Panc1 (cell line): ENCODE measurements around the gene LMAN2. TPM values are rescaled to one million over a fixed set of nuclear protein-coding genes. Genes with fewer than 3 reads are reported as not detected.

Experiments used
- ATAC-seq: fragments of 200-7000 bp; cut with Tn5 transposase; 2 replicates; pipeline ENCODE4 v1.9.1; 2020; ENCODE audit warnings: mild to moderate bottlenecking, moderate library complexity
- BruUV-seq: library from RNA; stranded (reverse); fragments of 400-500 nt; replicated peaks from 2 replicates; lab custom pipeline; 2021; lab: Mats Ljungman, UMichigan
- CTCF ChIA-PET: fragments of 300-600 bp; sonication (Branson Sonifier 250); formaldehyde crosslinking; loops from one replicate; lab custom pipeline; 2022; ENCODE audit warnings: antibody characterized with exemption; lab: Charles Lee
- POLR2A ChIA-PET: fragments of 300-600 bp; sonication (Branson Sonifier 250); formaldehyde crosslinking; loops from one replicate; lab custom pipeline; 2022; ENCODE audit warnings: antibody characterized with exemption; lab: Charles Lee
- DNase-seq: peaks from one replicate; pipeline ENCODE4 v3.0.0-alpha.2; 2010; ENCODE audit warnings: low read depth, low spot score
- H3K27ac ChIP-seq: 2 replicates; pipeline ENCODE4 v1.5.1; 2011; ENCODE audit warnings: mild to moderate bottlenecking, low read length, inconsistent platforms
- H3K27me3 ChIP-seq: fragments of 200-500 bp; sonication (Bioruptor generic); 2 replicates; pipeline ENCODE4 v1.6.0; 2014; ENCODE audit warnings: low read length, inconsistent platforms; ENCODE audit not compliant: control insufficient read depth, insufficient read depth
- H3K36me3 ChIP-seq: fragments of 200-500 bp; sonication (Bioruptor generic); 2 replicates; pipeline ENCODE4 v1.5.1; 2014; ENCODE audit warnings: inconsistent platforms, mild to moderate bottlenecking, low read length, moderate library complexity; ENCODE audit not compliant: control insufficient read depth, insufficient read depth
- H3K4me1 ChIP-seq: 2 replicates; pipeline ENCODE4 v1.5.1; 2011; ENCODE audit warnings: inconsistent platforms, mild to moderate bottlenecking, low read length, moderate library complexity; ENCODE audit not compliant: control insufficient read depth, insufficient read depth
- H3K4me3 ChIP-seq, 2 experiments: 2 replicates each; pipeline ENCODE4 v1.5.1; 2011 to 2012; ENCODE audit warnings: low read depth in 2 of 2, low read length in 2 of 2, mild to moderate bottlenecking in 2 of 2, inconsistent platforms in 1 of 2, moderate library complexity in 1 of 2
- H3K9me3 ChIP-seq: fragments of 200-500 bp; sonication (Bioruptor generic); 2 replicates; pipeline ENCODE4 v1.5.1; 2014; ENCODE audit warnings: low read depth, mild to moderate bottlenecking, inconsistent platforms, low read length, moderate library complexity; ENCODE audit not compliant: control insufficient read depth, insufficient read depth
- POLR2AphosphoS5 ChIP-seq: IDR thresholded peaks from 2 replicates; pipeline ENCODE4 v1.6.1; 2012; ENCODE audit warnings: mild to moderate bottlenecking, low read depth, low read length, moderate library complexity
- REST ChIP-seq, 2 experiments: IDR thresholded peaks; 2 replicates each; pipeline ENCODE4 v1.6.1; 2011 to 2012; ENCODE audit warnings: low read depth in 2 of 2, control low read depth in 1 of 2, low read length in 1 of 2, mild to moderate bottlenecking in 1 of 2, moderate library complexity in 1 of 2; ENCODE audit not compliant: insufficient read depth in 1 of 2
- SIN3A ChIP-seq: IDR thresholded peaks from 2 replicates; pipeline ENCODE4 v1.6.1; 2012; ENCODE audit warnings: low read depth, mild to moderate bottlenecking, low read length, moderate library complexity, borderline replicate concordance; ENCODE audit not compliant: insufficient read depth
- TCF7L2 ChIP-seq: IDR thresholded peaks from 2 replicates; pipeline ENCODE4 v1.6.1; 2011; ENCODE audit warnings: mild to moderate bottlenecking, low read depth, low read length, inconsistent platforms
- in situ Hi-C: cut with HindIII; loops from 2 replicates; pipeline ENCODE4 v1.10.0; 2016; ENCODE audit warnings: low sequenced_read_pairs, low pct_unique_long_range_greater_than_20kb
- intact Hi-C: fragments of 100-400 bp; cut with micrococcal nuclease; formaldehyde crosslinking; loops from one replicate; pipeline ENCODE4 v1.10.0; 2022; ENCODE audit not compliant: unreplicated experiment
- total RNA-seq: library from RNA; stranded (reverse); gene quantifications from one replicate; pipeline ENCODE4 v1.2.1, GENCODE V29; 2021; ENCODE audit not compliant: unreplicated experiment
- TF ChIP-seq, protein P1 (sequence below): fragments of 450-650 bp; IDR thresholded peaks from 2 replicates; pipeline ENCODE4 v1.5.1; 2017; ENCODE audit warnings: mild to moderate bottlenecking

Gene LMAN2
- total RNA-seq, 1 experiment from 2014 or later: 140 TPM

DNA sequence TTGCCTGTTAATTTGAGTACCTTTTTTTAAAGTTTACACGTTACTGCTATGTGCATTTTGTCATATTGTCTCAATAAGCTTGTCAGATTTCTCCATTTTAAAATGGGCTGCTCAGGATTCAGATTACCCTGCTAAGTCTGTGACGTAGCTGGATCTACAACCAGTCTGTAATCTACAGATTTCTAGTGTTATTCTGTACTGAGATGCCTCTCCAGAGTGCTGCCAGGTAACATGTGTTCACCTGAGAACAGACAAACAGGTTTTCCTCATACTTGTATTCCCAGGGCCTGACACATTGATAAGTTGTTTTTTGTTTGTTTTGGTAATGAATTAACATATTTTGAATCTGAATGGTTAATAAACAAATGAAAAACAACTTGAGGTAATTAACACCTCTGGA lies 63.3 kb downstream of the LMAN2 start:
- in situ Hi-C loops: no loop called here

More for the DNA sequence above, 63.3 kb downstream of the LMAN2 start:
- DNase-seq (no peak), ATAC-seq (no peak)
- Histone ChIP-seq H3K36me3 (peaks cover 29% of the 10 kb centered on the region), H3K27ac (no peak overlapping the region), H3K4me1 (no peaks in the 10 kb centered on the region), H3K9me3 (no peaks in the 10 kb centered on the region), H3K27me3 (no peaks in the 10 kb centered on the region), H3K4me3 (no peak overlapping the region)
- BruUV-seq: no TSS peak
- ChIA-PET POLR2A (no interaction called here), CTCF (no interaction called here)
- intact Hi-C loops: no loop called here
- TF ChIP-seq REST (IDR thresholded peaks at IDR 0.05; ENCODE audit: insufficient read depth in 1 of 2, low read depth in 2 of 2, low read length in 1 of 2) (no peak), TCF7L2 (no peak), SIN3A (no peak), POLR2AphosphoS5 (no peak)
- TF ChIP-seq, protein P1, sequence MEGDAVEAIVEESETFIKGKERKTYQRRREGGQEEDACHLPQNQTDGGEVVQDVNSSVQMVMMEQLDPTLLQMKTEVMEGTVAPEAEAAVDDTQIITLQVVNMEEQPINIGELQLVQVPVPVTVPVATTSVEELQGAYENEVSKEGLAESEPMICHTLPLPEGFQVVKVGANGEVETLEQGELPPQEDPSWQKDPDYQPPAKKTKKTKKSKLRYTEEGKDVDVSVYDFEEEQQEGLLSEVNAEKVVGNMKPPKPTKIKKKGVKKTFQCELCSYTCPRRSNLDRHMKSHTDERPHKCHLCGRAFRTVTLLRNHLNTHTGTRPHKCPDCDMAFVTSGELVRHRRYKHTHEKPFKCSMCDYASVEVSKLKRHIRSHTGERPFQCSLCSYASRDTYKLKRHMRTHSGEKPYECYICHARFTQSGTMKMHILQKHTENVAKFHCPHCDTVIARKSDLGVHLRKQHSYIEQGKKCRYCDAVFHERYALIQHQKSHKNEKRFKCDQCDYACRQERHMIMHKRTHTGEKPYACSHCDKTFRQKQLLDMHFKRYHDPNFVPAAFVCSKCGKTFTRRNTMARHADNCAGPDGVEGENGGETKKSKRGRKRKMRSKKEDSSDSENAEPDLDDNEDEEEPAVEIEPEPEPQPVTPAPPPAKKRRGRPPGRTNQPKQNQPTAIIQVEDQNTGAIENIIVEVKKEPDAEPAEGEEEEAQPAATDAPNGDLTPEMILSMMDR: no peak

Other genes with a start within 250 kb of the LMAN2 start
- 58.7 TPM for gene NSD1, start 217.9 kb downstream of the LMAN2 start, total RNA-seq
- 37.2 TPM for gene RAB24, start 47.9 kb downstream of the LMAN2 start, total RNA-seq
- gene PRELID1, start 47.9 kb downstream of the LMAN2 start, total RNA-seq: 275 TPM
- 12.0 TPM for gene MXD3, start 39.8 kb downstream of the LMAN2 start, total RNA-seq
- gene RGS14, start 6.3 kb upstream of the LMAN2 start, total RNA-seq: 13.5 TPM
- not detected for gene SLC34A1, start 32.8 kb upstream of the LMAN2 start, total RNA-seq
- gene PFN3, start 49.0 kb upstream of the LMAN2 start, total RNA-seq: not detected
- 13.4 TPM for gene F12, start 57.9 kb upstream of the LMAN2 start, total RNA-seq
- 56.1 TPM for gene GRK6, start 75.0 kb upstream of the LMAN2 start, total RNA-seq
- gene PRR7, start 95.1 kb upstream of the LMAN2 start, total RNA-seq: 39.2 TPM
- 195 TPM for gene DBN1, start 122.0 kb upstream of the LMAN2 start, total RNA-seq
- 62.9 TPM for gene PDLIM7, start 145.9 kb upstream of the LMAN2 start, total RNA-seq
- 12.4 TPM for gene DOK3, start 158.2 kb upstream of the LMAN2 start, total RNA-seq
- gene DDX41, start 165.3 kb upstream of the LMAN2 start, total RNA-seq: 111 TPM
- gene FAM193B, start 202.9 kb upstream of the LMAN2 start, total RNA-seq: 58.5 TPM
- 293 TPM for gene TMED9, start 240.5 kb upstream of the LMAN2 start, total RNA-seq
- 38.0 TPM for gene B4GALT7, start 248.5 kb upstream of the LMAN2 start, total RNA-seq